GM10248 (cell line): Measurements from ENCODE around the gene LBX2.

Source experiments
- CTCF ChIA-PET: fragments of 300-600 bp; sonication (Branson Sonifier 250); formaldehyde crosslinking; extraction: SDS; loops from one replicate; lab custom pipeline; 2021; ENCODE audit warnings: antibody characterized with exemption; lab: Yijun Ruan, JAX
- POLR2A ChIA-PET: fragments of 350-650 bp; sonication (Branson Sonifier 250); formaldehyde crosslinking; extraction: SDS; loops from one replicate; lab custom pipeline; 2020; ENCODE audit warnings: antibody characterized with exemption; lab: Yijun Ruan, JAX
- DNase-seq: peaks from one replicate; pipeline ENCODE4 v3.0.0; 2012; ENCODE audit errors: extremely low spot score
- CTCF ChIP-seq: IDR thresholded peaks from 2 replicates; pipeline ENCODE4 v1.5.1; 2012; ENCODE audit warnings: mild to moderate bottlenecking, low read depth; ENCODE audit errors: extremely low read depth, missing control alignments, control extremely low read depth

The LBX2 gene

GRCh38 chr2:74532222-74532621 lies 32.8 kb upstream of the LBX2 start:
- ChIA-PET CTCF (interaction anchor here (0.9 to 9.3 kb wide), 19 partner anchors 8 to 282 kb away, joined by 3 to 76 read pairs (median 9); partner anchors contain the start of genes CCDC142, MRPL53, PCGF1 and TTC31), POLR2A (no interaction called here)
- TF ChIP-seq CTCF = peak; percentile 41
- DNase-seq = no peak

GRCh38 chr2:74531666-74532065 lies 32.3 kb upstream of the LBX2 start:
- POLR2A ChIA-PET = interaction anchor here (1.2 kb wide), 1 partner anchor 31 kb away, joined by 3 read pairs; no protein-coding TSS in a partner anchor
- CTCF ChIA-PET = interaction anchor here (0.7 to 9.3 kb wide), 21 partner anchors 9 to 282 kb away, joined by 3 to 76 read pairs (median 6); partner anchors contain the start of genes CCDC142, MRPL53, PCGF1 and TTC31
- no peak for TF ChIP-seq CTCF
- DNase-seq = no peak

GRCh38 chr2:74530239-74531187 lies 31.1 kb upstream of the LBX2 start:
- POLR2A ChIA-PET = interaction anchor here (0.6 to 2.3 kb wide), 9 partner anchors 9 to 417 kb away, joined by 3 to 12 read pairs (median 5); partner anchors contain the start of genes PCGF1 and WBP1
- peak; percentile 82 for DNase-seq
- no peak for TF ChIP-seq CTCF
- CTCF ChIA-PET = interaction anchor here (0.7 to 9.3 kb wide), 20 partner anchors 10 to 281 kb away, joined by 3 to 76 read pairs (median 6); partner anchors contain the start of genes CCDC142, PCGF1, TTC31 and WBP1

GRCh38 chr2:74529357-74530238 lies 30.2 kb upstream of the LBX2 start, which contains the start of the genes AUP1 and HTRA2:
Gene AUP1 (minus strand): TSS chr2:74529706. CDS start chr2:74529629, 77 bp downstream.
Gene HTRA2 (plus strand): TSS chr2:74529933. CDS start chr2:74530007, 74 bp downstream.
- no peak for TF ChIP-seq CTCF
- CTCF ChIA-PET = interaction anchor here (1.0 to 9.3 kb wide), 12 partner anchors 9 to 71 kb away, joined by 3 to 76 read pairs (median 8); partner anchors contain the start of genes CCDC142, PCGF1, TTC31 and WBP1
- POLR2A ChIA-PET = interaction anchor here (0.6 to 2.3 kb wide), 6 partner anchors 10 to 417 kb away, joined by 3 to 12 read pairs (median 5); partner anchors contain the start of genes PCGF1 and WBP1
- peak; percentile 98 for DNase-seq

GRCh38 chr2:74528600-74529356 lies 29.4 kb upstream of the LBX2 start:
- POLR2A ChIA-PET = interaction anchor here (0.6 to 2.3 kb wide), 4 partner anchors 10 to 71 kb away, joined by 5 to 12 read pairs (median 6); partner anchors contain the start of genes PCGF1 and WBP1
- no peak for DNase-seq
- TF ChIP-seq CTCF = no peak
- CTCF ChIA-PET = interaction anchor here (1.0 to 9.3 kb wide), 5 partner anchors 19 to 59 kb away, joined by 3 to 76 read pairs (median 16); partner anchors contain the start of genes CCDC142 and TTC31
